Activated naive CD4-positive, alpha-beta T cell treated with anti-CD3 and anti-CD28 coated beads, Interleukin-2, amount 50 U/mL, for 16 hours (primary cell): Measurements from ENCODE around the gene PTK7.

Experiments
- DNase-seq: peaks from one replicate; pipeline ENCODE4 v3.0.0-alpha.2; 2020

PTK7 gene

DNA sequence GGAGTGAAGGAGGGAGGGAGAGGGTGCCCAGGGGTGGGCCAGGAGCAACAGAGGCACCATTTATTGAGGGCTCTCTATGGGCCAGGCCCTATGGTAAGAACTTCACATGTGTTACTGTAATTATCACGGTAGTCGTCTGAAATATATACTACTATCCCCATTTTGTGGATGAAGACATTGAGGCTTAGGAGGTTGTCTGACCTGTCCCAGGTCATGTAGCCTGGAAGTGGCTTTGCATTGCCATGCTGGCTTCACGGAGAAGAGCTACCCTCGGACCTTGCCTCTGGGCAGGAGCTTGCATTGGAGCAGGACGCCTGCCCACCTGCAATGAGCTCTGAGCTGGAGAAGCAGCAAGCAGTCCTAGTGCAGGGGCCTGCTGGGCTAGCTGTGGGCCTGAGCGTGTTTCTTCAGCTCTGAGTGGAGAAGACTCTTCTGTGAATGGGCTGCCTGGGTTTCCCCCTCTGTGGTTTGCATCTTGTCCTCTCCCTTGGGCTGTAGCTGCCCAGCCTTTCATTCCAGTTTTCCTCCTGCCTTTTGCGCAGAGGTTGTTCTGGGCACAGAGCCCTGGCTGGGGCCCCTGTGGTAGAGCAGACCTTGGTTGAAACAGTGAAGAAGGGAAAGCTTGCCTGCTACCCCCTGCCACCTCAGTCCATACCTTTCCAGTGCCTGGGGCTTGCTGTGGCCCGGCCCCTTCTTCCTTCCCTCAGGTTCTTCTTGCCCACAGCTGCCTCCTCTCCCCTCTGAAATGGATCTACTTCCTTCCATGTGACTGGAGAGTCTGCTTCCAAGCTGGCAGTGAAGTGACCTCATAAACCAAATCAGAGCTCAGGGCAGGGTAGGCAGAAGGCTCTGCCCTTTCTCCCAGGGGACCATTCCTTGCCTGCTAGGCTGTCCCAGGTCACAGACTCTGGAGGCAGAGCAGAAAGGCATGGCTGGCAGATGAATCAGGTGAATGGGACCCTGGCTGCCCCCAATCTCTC is 70.9 kb downstream of the PTK7 start:
- DNase-seq = no peak

- DNase-seq = no peak
These were observed 71.8 kb downstream of the PTK7 start for GRCh38 chr6:43147691-43148477.

DNA sequence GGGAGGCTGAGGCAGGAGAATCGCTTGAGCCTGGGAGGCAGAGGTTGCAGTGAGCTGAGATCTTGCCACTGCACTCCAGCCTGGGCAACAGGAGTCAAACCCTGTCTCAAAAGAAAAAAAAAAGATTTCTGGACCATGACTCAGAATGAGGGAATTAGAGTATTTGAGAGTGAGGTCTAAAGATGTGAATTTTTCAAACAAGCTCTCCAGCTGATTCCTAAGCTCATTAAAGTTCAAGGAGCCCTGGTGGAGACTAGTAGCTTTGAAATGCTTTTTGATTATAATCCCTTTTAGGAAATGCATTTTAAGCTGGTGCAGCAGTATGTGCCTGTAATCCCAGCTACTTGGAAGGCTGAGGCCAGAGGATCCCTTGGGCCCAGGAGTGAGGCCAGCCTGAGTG is 73.2 kb downstream of the PTK7 start:
- DNase-seq = no peak

GRCh38 chr6:43150051-43150751 is 74.1 kb downstream of the PTK7 start:
- DNase-seq = no peak

GRCh38 chr6:43159599-43159998 is 83.5 kb downstream of the PTK7 start:
- DNase-seq = no peak

GRCh38 chr6:43163899-43164298 is 87.8 kb downstream of the PTK7 start:
- DNase-seq = no peak

GRCh38 chr6:43170417-43170930 is 94.4 kb downstream of the PTK7 start:
- DNase-seq = no peak

- peak; percentile 99 for DNase-seq
These were observed 95.0 kb downstream of the PTK7 start, which contains the start of gene SRF for GRCh38 chr6:43170931-43171706. Gene SRF, plus strand, starts transcription at chr6:43171269. Its CDS starts 388 bp downstream, at chr6:43171657.

GRCh38 chr6:43171707-43172103 is 95.6 kb downstream of the PTK7 start:
- peak; percentile 55 for DNase-seq

GRCh38 chr6:43172104-43173007 is 96.2 kb downstream of the PTK7 start:
- DNase-seq = peak; percentile 61

DNA sequence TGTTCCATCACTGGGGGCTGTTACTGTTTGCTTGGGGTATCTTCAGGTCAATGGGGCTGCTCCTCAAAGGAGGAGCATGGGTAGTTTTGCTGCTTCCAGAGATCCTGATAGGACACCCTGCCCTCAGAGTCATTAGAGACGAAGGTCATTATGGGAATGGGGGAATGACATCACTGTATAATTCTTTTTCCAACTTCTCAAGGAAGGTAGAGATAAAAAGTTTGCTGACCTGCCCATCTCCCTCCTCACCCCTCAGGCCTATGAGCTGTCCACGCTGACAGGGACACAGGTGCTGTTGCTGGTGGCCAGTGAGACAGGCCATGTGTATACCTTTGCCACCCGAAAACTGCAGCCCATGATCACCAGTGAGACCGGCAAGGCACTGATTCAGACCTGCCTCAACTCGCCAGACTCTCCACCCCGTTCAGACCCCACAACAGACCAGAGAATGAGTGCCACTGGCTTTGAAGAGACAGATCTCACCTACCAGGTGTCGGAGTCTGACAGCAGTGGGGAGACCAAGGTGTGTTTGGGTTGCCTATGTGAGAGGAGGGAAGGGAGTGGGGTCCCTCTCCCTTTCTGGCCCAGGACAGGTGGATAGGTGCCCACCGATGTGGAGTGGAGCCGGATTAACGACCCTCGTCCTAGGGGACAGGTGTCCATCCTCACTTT is 97.6 kb downstream of the PTK7 start:
- no peak for DNase-seq

DNA sequence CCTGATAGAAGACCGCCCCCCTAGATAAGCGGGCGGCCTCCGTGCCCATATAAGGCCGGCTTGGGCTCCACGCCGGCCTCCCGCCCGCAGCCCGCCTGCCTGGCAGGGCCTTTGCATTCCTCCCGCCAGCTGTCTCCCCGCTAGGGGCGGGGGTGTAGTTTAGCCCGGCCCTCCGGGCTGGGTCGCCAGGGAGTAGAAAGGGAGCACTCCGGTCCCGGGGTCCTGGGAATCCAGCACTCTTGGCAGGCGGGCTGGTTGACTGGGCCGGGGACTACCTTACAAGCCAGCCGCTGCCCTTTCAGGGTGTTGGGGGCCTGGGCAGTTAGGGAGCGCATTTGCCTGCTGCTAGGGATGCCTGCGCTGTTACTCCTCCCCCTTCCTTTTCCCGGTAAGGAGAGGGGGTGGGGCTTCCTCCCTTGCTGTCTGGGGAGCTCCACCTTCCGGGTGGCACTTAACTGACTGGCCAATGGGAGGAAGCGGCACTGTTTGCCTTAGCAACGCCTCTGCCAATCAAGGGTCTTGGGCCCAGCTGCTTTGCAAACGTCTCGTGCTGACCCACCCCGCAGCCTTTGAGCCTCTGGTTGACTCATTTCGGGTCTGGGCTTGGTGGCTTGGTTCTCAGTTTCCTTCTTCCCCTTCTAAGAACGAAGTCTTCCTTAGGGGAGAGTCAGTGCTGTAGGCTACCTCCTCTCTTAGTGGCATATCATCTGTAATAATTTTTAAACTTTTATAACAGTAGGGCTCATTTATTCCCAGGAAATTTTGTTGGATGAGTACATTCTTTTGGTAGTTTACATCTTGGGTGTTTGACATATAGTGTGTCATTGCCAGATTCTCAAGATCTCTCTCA is 98.4 kb downstream of the PTK7 start:
- peak; percentile 87 for DNase-seq

GRCh38 chr6:43175676-43176422 is 99.7 kb downstream of the PTK7 start:
- DNase-seq = no peak

- no peak for DNase-seq
These were observed 100.3 kb downstream of the PTK7 start for GRCh38 chr6:43176423-43176786.

DNA sequence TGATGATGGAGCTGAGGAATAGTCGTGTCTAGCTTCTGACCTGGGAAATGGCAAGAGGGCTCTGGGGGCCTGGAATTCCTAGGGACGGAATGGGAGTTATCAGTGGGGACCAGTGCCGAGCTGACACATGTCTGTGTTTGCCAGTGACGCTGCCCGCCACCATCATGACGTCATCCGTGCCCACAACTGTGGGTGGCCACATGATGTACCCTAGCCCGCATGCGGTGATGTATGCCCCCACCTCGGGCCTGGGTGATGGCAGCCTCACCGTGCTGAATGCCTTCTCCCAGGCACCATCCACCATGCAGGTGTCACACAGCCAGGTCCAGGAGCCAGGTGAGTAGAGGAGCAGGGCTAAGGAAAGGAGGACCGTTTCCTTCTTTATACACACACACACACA is 102.0 kb downstream of the PTK7 start:
- no peak for DNase-seq

DNA sequence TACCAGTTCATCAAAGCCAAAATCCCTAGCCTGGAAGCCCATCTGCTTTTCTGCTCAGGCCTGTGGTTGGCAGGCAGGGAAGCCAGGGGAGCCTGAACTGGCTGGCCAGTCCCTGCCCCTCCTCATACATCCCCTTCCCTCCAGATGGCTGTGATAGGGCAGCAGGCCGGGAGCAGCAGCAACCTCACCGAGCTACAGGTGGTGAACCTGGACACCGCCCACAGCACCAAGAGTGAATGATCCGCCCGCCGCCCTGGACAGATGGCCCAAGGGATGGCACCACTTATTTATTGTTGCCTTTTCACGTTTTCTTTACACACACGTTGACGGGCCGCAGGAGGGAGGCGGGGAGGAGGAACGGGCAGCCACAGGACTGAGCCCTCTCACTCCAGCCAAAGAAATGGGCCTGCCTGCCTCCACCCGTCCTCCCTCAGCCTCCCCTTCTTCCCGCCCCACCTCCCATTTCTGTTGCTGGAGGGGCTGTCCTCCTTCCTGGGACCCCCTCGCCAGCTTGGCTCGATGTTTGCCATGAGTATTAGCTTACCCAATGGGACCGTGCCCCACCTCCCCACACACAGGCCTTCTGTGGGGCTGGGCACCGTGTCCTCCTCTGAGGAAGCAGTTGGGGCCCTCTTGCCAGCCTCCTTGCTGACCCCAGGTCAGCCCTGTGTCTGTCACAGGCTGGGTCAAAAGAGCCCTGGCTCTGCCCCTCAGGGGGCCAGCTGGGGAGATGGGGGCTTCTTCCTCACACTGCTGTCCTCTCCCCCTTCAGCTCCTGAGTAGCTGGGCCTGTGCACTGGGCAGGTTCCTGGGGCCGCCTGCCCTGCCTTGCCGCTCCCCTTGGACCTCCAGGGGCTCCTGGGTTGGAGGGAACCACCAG is 103.1 kb downstream of the PTK7 start:
- DNase-seq = no peak

DNA sequence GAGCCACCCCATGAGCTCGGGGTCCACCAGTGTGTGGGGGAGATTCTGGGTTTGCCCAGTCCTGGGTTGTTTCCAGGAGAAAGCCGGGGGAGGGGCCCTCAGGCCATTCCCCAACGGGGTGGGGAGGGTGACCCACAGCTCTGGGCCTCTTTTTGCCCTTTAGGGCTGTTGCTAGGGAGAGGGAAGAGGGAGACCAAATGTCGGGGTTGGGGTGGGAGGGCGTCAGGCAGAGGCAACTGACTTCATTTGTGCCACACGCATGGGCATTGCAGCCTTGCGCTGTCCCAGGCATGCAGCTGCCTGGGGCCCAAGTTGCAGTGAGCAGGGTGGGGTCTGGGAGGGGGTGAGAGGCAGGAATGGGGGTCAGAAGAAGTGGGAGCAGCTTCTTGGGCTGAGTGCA is 103.9 kb downstream of the PTK7 start:
- no peak for DNase-seq

- DNase-seq = no peak
These were observed 104.9 kb downstream of the PTK7 start for GRCh38 chr6:43180985-43181384.
